Mucosa of descending colon (tissue), 3 donors: ENCODE measurements around the gene RNF182. TPM values are rescaled to one million over a fixed set of nuclear protein-coding genes. Genes with fewer than 3 reads are reported as not detected.

Experiments
- ATAC-seq: fragments of 200-7000 bp; cut with Tn5 transposase; one replicate; pipeline ENCODE4 v1.9.1; 2020; ENCODE audit warnings: mild to moderate bottlenecking, moderate library complexity
- DNase-seq, 3 donors: peaks; one replicate each; pipeline ENCODE4 v3.0.0-alpha.2; 2020
- H3K36me3 ChIP-seq: fragments of 200-600 bp; one replicate; pipeline ENCODE4 v1.8.0; 2021; ENCODE audit warnings: low read depth, mild to moderate bottlenecking
- H3K4me1 ChIP-seq: fragments of 200-600 bp; one replicate; pipeline ENCODE4 v1.8.0; 2021; ENCODE audit warnings: low read depth, mild to moderate bottlenecking
- H3K4me3 ChIP-seq: fragments of 200-600 bp; one replicate; pipeline ENCODE4 v1.8.0; 2021; ENCODE audit warnings: mild to moderate bottlenecking
- H3K9me3 ChIP-seq: fragments of 200-600 bp; one replicate; pipeline ENCODE4 v1.8.0; 2021; ENCODE audit warnings: mild to moderate bottlenecking
- CTCF ChIP-seq: fragments of 200-600 bp; IDR thresholded peaks from one replicate; pipeline ENCODE4 v1.8.0; 2022; ENCODE audit warnings: antibody characterized with exemption, mild to moderate bottlenecking
- intact Hi-C, 2 donors: fragments of 100-400 bp; cut with DNase I in 1 of 2; cut with micrococcal nuclease in 1 of 2; formaldehyde crosslinking; loops; one replicate each; pipeline versions ENCODE4 v1.11.0 to v1.11.1; 2022; cut with DNase I, micrococcal nuclease
- total RNA-seq, 3 donors: library from RNA; stranded (reverse); fragmentation: NEBNext Ultra II Directional in 2 of 3; extraction: Animal tissue kit (Norgen Biotek cat#: 25700) in 2 of 3; gene quantifications; one replicate each; pipeline versions ENCODE4 v1.2.1 to v1.2.4, GENCODE V29; 2021 to 2023
- donor health status: DM: no; HTN: no; CAD: no; lungs with moderate emphysema.
- donor health status: DM: no; HTN: no; CAD: no.
- donor health status: DM: no; HTN: yes; CAD: no.

Gene RNF182
- total RNA-seq, 3 donors from 2014 or later: 0.09 to 0.25 TPM; not detected in 1

DNA sequence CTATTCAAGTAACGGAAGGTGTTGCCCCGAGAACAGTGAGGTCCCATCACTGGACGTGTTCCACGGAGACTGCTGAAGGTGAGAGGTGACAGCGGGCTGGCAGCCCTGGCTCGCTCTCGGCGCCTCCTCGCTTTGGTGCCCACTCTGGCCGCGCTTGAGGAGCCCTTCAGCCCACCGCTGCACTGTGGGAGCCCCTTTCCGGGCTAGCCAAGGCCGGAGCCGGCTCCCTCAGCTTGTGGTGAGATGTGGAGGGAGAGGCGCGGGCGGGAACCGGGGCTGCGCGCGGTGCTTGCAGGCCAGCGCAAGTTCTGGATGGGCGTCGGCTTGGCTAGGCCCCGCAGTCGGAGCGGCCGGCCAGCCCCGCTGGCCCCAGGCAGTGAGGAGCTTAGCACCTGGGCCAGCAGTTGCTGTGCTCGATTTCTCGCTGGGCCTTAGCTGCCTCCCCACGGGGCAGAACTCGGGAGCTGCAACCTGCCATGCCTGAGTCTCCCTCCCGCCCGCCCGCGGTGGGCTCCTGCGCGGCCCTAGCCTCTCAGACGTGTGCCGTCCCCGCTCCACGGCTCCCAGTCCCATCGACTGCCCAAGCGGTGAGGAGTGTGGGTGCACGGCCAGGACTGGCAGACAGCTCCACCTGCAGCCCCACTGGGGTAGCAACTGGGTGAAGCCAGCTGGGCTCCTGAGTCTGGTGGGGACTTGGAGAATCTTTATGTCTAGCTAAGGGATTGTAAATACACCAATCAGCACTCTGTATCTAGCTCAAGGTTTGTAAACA is 77.6 kb downstream of the RNF182 start:
- no peak for TF ChIP-seq CTCF
- no peaks in the 10 kb centered on the region for H3K4me1 ChIP-seq
- no peaks in the 10 kb centered on the region for H3K36me3 ChIP-seq
- intact Hi-C loops: no loop called here
- H3K9me3 ChIP-seq: no peaks in the 10 kb centered on the region
- H3K4me3 ChIP-seq: no peak overlapping the region
- DNase-seq (no peak), ATAC-seq (no peak)

- intact Hi-C loops: no loop called here
- no peaks in the 10 kb centered on the region for H3K36me3 ChIP-seq
- TF ChIP-seq CTCF: no peak
- no peak for ATAC-seq
- H3K4me3 ChIP-seq: no peak overlapping the region
- no peaks in the 10 kb centered on the region for H3K9me3 ChIP-seq
- DNase-seq: no peak
- H3K4me1 ChIP-seq: no peaks in the 10 kb centered on the region
These were observed 79.5 kb downstream of the RNF182 start for GRCh38 chr6:14004258-14004657.

- Histone ChIP-seq H3K9me3 (no peaks in the 10 kb centered on the region), H3K36me3 (no peaks in the 10 kb centered on the region), H3K4me1 (no peaks in the 10 kb centered on the region), H3K4me3 (no peak overlapping the region)
- ATAC-seq: no peak
- DNase-seq: no peak
- TF ChIP-seq CTCF: no peak
- intact Hi-C loops: no loop called here
These were observed 84.1 kb downstream of the RNF182 start for GRCh38 chr6:14008809-14009208.

GRCh38 chr6:14009431-14009830 is 84.7 kb downstream of the RNF182 start:
- no peaks in the 10 kb centered on the region for H3K4me1 ChIP-seq
- ATAC-seq: no peak
- no peaks in the 10 kb centered on the region for H3K36me3 ChIP-seq
- no peak for DNase-seq
- no peak overlapping the region for H3K4me3 ChIP-seq
- no peaks in the 10 kb centered on the region for H3K9me3 ChIP-seq
- intact Hi-C loops: no loop called here
- no peak for TF ChIP-seq CTCF

DNA sequence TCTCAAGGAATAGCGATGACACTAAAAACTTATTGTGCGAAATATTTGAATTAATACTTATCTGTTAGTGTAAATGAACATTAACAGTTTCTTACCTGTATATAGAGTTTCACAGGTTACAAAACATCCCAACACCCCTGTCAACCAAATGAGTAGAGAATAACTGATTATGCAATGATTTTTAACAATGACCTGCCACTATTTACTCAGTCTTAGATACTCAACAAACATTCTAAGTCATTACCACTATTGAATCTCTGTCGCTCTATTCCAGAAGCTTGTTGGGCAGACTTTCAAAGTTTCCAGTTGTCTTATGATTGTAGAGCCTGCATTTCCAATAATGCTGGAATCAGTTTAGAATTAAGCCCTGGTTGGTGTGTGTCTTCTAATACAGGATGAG is 85.5 kb downstream of the RNF182 start:
- Histone ChIP-seq H3K4me1 (no peaks in the 10 kb centered on the region), H3K36me3 (no peaks in the 10 kb centered on the region), H3K4me3 (no peak overlapping the region), H3K9me3 (no peaks in the 10 kb centered on the region)
- intact Hi-C loops: no loop called here
- no peak for ATAC-seq
- TF ChIP-seq CTCF: no peak
- DNase-seq: no peak
